ENCODE results near the gene TBC1D2. TPM values are rescaled to one million over a fixed set of nuclear protein-coding genes. Genes with fewer than 3 reads are reported as not detected.

Gene TBC1D2
- total RNA-seq, 2 donors from 2014 or later: 3.6 to 3.9 TPM

GRCh38 chr9:98229090-98229395 is 26.4 kb downstream of the TBC1D2 start:
- ATAC-seq: no peak
- no peak overlapping the region for H3K27ac Mint-ChIP-seq
- no peak for DNase-seq (ENCODE audit: low spot score in 2 of 2)
- H3K36me3 Mint-ChIP-seq: no peaks in the 10 kb centered on the region
- no peaks in the 10 kb centered on the region for H3K9me3 Mint-ChIP-seq

DNA sequence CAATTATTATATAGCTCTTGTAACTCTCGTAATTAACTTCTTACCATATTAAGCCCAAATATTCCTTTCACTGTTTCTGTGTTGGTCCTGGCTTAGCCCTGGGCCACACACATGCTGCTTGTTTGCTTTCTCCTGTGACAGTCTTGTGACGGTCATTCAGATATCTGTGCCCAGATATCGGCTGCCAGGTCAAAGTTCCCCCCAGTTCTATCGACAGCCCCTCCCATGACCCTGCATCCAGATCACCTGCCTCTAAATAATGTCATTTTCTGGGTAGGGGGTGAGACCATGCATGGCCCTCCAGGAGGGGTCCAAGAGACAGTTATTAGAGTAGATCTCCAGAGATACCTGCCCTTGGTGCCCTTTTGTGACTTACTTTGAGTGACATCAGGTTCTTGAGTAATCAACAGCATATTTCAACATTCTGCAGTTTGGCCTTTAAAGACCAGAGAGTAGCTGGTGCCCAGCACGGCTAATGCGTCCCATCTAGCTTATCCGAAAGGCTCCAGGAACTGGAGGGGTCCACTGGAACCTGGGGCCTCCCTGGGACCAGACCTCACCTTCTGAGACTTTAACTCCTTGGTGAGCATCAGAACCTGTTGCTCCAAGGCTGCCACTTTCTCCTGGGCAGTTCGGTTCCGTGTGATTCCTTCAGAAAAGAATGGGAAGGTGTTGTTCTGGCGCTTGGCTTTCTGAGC is 26.9 kb downstream of the TBC1D2 start:
- H3K9me3 Mint-ChIP-seq: no peaks in the 10 kb centered on the region
- H3K36me3 Mint-ChIP-seq: no peaks in the 10 kb centered on the region
- DNase-seq (ENCODE audit: low spot score in 2 of 2) (no peak), ATAC-seq (no peak)
- H3K27ac Mint-ChIP-seq: no peak overlapping the region

- Mint-ChIP-seq H3K27ac (no peak overlapping the region), H3K36me3 (no peaks in the 10 kb centered on the region)
- no peak for ATAC-seq
These were observed 27.6 kb downstream of the TBC1D2 start for GRCh38 chr9:98227883-98228282.

GRCh38 chr9:98226957-98227356 is 28.5 kb downstream of the TBC1D2 start:
- Mint-ChIP-seq H3K27ac (no peak overlapping the region), H3K9me3 (no peaks in the 10 kb centered on the region), H3K36me3 (no peaks in the 10 kb centered on the region)
- no peak for DNase-seq (ENCODE audit: low spot score in 2 of 2)
- ATAC-seq: no peak

More at GRCh38 chr9:98227883-98228282, 27.6 kb downstream of the TBC1D2 start:
- no peaks in the 10 kb centered on the region for H3K9me3 Mint-ChIP-seq
- DNase-seq (ENCODE audit: low spot score in 2 of 2): no peak

GRCh38 chr9:98226516-98226915 is 28.9 kb downstream of the TBC1D2 start:
- no peaks in the 10 kb centered on the region for H3K36me3 Mint-ChIP-seq
- no peaks in the 10 kb centered on the region for H3K9me3 Mint-ChIP-seq
- no peak for DNase-seq (ENCODE audit: low spot score in 2 of 2)
- H3K27ac Mint-ChIP-seq: no peak overlapping the region
- no peak for ATAC-seq

DNA sequence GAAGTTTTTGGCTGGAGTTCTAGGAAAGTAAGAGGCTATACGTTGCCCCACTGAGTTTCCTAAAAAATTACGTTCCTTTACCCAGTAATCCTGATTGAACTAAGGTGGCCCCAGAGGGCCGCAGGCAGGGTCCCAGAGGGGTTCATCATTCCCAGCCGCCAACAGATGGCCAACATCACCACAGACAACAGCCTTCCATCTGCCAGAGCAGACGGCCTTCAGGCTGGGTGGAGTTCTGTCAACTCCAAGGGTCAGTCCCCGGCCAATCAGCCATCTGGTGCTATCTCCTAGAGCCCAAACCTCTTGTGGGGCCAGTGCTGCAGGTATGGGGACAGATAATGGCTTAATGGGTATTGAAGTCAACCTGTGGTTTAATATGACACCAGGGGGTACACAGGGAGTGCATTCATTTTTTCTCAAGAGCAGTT is 30.4 kb downstream of the TBC1D2 start:
- H3K9me3 Mint-ChIP-seq: no peaks in the 10 kb centered on the region
- ATAC-seq: no peak

DNA sequence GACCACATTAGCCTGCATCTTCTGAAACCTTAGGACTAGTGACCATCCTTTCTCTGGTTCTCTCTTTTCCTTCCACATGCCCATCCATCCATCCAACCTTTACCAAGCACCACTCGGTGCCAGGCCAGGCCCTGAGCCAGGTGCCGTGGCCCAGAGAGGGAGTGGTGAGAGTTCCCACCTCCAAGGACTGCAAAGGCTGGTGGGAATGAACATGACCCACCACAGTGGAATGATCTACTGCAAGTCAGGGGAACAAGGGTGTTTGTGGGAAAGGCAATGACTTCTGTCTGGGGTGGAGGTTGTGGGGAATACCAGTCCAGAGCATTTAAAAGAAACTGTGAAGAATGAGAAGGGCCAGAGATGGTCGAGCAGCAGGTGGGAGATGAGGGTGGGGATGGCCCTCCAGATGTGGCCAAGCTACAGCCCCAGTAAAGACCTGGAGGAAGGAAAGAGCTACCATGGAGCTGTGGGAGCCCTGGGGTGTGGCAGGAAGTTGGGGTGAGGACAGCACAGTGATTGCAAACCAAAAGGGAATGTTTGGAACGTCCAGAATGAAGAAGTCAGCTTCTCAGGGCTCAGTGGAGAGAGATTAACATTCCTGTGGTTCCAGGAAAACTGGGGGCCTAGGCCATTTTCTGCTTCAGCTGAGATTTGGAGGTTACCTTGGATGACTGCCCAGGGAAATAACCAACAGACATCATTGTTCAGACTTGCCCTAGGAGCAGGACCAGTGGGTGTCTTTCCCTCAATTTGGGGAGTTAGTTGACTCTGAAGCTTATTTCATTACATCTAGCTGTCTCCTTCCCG is 32.4 kb downstream of the TBC1D2 start:
- H3K36me3 Mint-ChIP-seq: no peaks in the 10 kb centered on the region
- peak overlapping the region; percentile 37 to 51 for H3K27ac Mint-ChIP-seq
- ATAC-seq (no peak), DNase-seq (ENCODE audit: low spot score in 2 of 2) (no peak)
- H3K9me3 Mint-ChIP-seq: no peaks in the 10 kb centered on the region

More for the DNA sequence above, 30.4 kb downstream of the TBC1D2 start:
- Mint-ChIP-seq H3K36me3 (no peaks in the 10 kb centered on the region), H3K27ac (no peak overlapping the region)
- no peak for DNase-seq (ENCODE audit: low spot score in 2 of 2)

GRCh38 chr9:98220911-98221310 is 34.5 kb downstream of the TBC1D2 start:
- H3K36me3 Mint-ChIP-seq: no peaks in the 10 kb centered on the region
- H3K27ac Mint-ChIP-seq: no peak overlapping the region
- DNase-seq (ENCODE audit: low spot score in 2 of 2): no peak
- no peaks in the 10 kb centered on the region for H3K9me3 Mint-ChIP-seq
- no peak for ATAC-seq

DNA sequence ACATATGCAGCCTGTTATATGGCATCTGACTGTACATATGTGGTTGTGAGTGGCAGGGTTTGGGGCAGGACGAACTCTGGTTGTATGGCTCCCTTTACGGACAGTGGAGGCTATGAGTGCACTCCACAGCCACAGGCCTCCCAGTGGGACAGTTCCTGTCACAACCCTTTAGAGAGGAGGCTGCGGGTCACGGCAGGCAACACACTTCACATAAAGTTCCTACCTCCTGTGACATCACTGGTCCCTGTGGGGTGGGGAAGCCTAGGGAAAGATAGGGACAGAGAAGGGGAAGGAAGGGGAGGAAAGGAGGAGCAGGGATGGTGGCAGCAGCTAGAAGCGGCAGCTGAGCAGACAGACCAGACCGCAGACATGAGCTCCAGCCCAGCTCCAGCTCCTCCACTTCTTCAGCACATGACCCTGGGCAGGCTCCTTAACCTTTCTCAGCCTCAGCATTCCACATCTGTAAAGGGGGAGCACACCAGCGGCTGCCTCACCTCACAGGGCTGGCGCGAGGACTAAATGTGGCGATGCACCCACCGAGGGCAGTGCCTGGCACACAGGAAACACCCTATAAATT is 35.6 kb downstream of the TBC1D2 start:
- Mint-ChIP-seq H3K27ac (peak overlapping the region in 1 of 2 donors; percentile 20), H3K36me3 (no peaks in the 10 kb centered on the region), H3K9me3 (no peaks in the 10 kb centered on the region)
- DNase-seq (ENCODE audit: low spot score in 2 of 2) (no peak), ATAC-seq (no peak)

- Mint-ChIP-seq H3K36me3 (no peaks in the 10 kb centered on the region), H3K9me3 (no peaks in the 10 kb centered on the region), H3K27ac (peak overlapping the region in 1 of 2 donors; percentile 20)
- no peak for ATAC-seq
- DNase-seq (ENCODE audit: low spot score in 2 of 2): no peak
These were observed 36.1 kb downstream of the TBC1D2 start for GRCh38 chr9:98219364-98219716.

- Mint-ChIP-seq H3K36me3 (no peaks in the 10 kb centered on the region), H3K27ac (no peak overlapping the region), H3K9me3 (no peaks in the 10 kb centered on the region)
- ATAC-seq (no peak), DNase-seq (ENCODE audit: low spot score in 2 of 2) (no peak)
These were observed 36.7 kb downstream of the TBC1D2 start for GRCh38 chr9:98218562-98219363.

GRCh38 chr9:98217255-98217654 is 38.2 kb downstream of the TBC1D2 start:
- Mint-ChIP-seq H3K36me3 (no peaks in the 10 kb centered on the region), H3K27ac (peak overlapping the region in 1 of 2 donors; percentile 17), H3K9me3 (no peaks in the 10 kb centered on the region)
- ATAC-seq: no peak
- DNase-seq (ENCODE audit: low spot score in 2 of 2): no peak

DNA sequence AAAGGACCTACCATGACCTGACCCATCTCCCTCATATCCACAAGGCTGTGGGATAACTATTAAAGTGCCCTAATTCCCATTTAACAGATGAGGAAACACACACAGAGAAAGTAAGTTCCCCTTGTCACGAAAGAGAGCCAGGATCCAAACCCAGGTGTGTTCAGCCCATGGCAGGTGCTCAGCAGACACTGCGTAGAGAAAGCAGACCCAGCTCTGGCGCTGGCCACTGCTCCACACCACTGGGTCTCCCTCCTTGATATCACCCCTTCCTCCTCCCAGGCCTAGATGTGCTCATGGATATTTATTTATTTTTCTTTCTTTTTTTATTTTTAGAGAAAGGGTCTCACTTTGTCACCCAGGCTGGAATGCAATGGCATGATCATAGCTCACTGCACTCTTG is 39.1 kb downstream of the TBC1D2 start:
- Mint-ChIP-seq H3K36me3 (no peaks in the 10 kb centered on the region), H3K27ac (peak overlapping the region in 1 of 2 donors; percentile 65), H3K9me3 (no peaks in the 10 kb centered on the region)

DNA sequence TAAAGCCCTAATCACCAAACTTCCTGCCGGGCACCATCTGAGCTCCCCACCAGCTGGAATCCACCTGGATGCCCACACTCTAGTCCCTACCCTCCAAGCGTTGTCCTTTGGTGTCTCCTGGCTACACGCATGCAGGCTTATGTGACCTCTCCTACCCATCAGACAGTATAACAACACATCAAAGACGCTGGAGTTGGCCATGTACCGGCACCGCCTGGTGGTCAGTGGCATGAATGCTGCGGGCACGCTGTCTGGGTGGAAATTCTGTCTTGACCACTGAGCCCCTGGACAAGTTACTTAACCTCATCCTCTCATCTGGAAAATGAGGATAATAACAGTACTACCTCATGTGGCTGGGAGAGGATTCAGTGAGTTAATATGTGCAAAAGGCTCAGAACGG is 39.6 kb downstream of the TBC1D2 start:
- no peak overlapping the region for H3K27ac Mint-ChIP-seq
- H3K36me3 Mint-ChIP-seq: no peaks in the 10 kb centered on the region
- DNase-seq (ENCODE audit: low spot score in 2 of 2) (no peak), ATAC-seq (peak in 1 of 2 donors; percentile 24)
- no peaks in the 10 kb centered on the region for H3K9me3 Mint-ChIP-seq

More for the DNA sequence above, 39.1 kb downstream of the TBC1D2 start:
- no peak for ATAC-seq
- DNase-seq (ENCODE audit: low spot score in 2 of 2): no peak

DNA sequence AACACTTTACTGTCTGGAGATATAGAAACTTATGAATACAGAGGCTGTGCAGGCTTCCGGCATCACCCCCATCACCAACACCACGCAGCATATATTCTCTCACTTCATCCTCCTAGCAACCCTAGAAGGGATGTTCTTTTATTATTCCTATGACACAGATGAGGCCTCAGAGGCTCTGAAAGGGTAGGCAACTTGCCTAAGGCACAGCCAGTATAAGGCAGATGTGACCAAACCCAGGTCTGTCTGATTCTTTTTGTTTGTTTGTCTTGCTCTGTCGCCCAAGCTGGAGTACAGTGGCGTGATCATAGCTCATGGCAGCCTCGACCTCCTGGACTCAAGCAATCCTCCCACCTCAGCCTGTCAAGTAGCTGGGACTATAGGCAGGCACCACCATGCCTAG is 40.2 kb downstream of the TBC1D2 start:
- Mint-ChIP-seq H3K27ac (no peak overlapping the region), H3K9me3 (no peaks in the 10 kb centered on the region), H3K36me3 (no peaks in the 10 kb centered on the region)
- DNase-seq (ENCODE audit: low spot score in 2 of 2) (no peak), ATAC-seq (no peak)

DNA sequence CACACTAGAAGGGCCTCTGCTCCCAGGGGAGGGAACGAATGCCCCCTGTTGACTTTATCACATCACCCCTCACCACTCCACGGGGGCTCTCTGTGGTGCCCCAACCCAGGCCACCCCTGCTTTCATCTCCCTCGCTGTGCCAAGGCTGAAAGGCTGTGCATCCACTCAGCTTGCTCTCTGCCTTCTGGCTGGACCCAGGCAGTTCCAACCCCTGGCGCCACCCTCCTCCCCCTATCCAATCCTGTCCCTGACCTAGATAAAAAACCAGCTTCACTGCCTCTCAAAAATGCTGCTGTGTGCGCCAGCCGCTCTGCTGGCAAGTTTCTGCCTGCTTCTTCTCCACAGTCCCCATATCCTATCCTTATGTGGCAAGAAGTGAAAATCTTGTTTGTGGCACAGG is 40.6 kb downstream of the TBC1D2 start:
- Mint-ChIP-seq H3K36me3 (no peaks in the 10 kb centered on the region), H3K9me3 (no peaks in the 10 kb centered on the region), H3K27ac (peak overlapping the region in 1 of 2 donors; percentile 93)
- ATAC-seq (no peak), DNase-seq (ENCODE audit: low spot score in 2 of 2) (no peak)

- ATAC-seq: no peak
- Mint-ChIP-seq H3K9me3 (no peaks in the 10 kb centered on the region), H3K36me3 (no peaks in the 10 kb centered on the region), H3K27ac (peak overlapping the region in 1 of 2 donors; percentile 36)
- DNase-seq (ENCODE audit: low spot score in 2 of 2): no peak
These were observed 44.2 kb downstream of the TBC1D2 start for GRCh38 chr9:98211260-98211659.

Data from activated naive CD4-positive, alpha-beta T cell treated with anti-CD3 and anti-CD28 coated beads, Interleukin-2, amount 50 U/mL, for 72 hours (primary cell).